SU-DHL-6 (cell line): Measurements from ENCODE around the gene ZNF74.

Experiments used
- H2AFZ ChIP-seq: fragments of 200-600 bp; sonication (generic); 2 replicates; pipeline ENCODE4 v1.6.1; 2014; ENCODE audit warnings: low read depth, mild to moderate bottlenecking, moderate library complexity, mixed read lengths, antibody characterized with exemption, low read length; ENCODE audit not compliant: severe bottlenecking
- H3F3A ChIP-seq: fragments of 200-600 bp; shearing (Covaris generic); 2 replicates; pipeline ENCODE4 v1.6.0; 2016; ENCODE audit warnings: antibody characterized with exemption, mild to moderate bottlenecking; ENCODE audit not compliant: insufficient read depth
- H3K27ac ChIP-seq: fragments of 200-600 bp; sonication (generic); 2 replicates; pipeline ENCODE4 v1.5.1; 2016; ENCODE audit warnings: low read depth, mild to moderate bottlenecking, low read length, moderate library complexity, mixed read lengths
- H3K27me3 ChIP-seq: fragments of 200-600 bp; sonication (generic), shearing (Covaris generic); 2 replicates; pipeline ENCODE4 v1.6.0; 2014; ENCODE audit warnings: mild to moderate bottlenecking, low read length
- H3K36me3 ChIP-seq: fragments of 200-600 bp; sonication (generic); 2 replicates; pipeline ENCODE4 v1.6.1; 2014; ENCODE audit warnings: mild to moderate bottlenecking, low read length, mixed read lengths
- H3K4me2 ChIP-seq: fragments of 300-600, 200-600 bp; shearing (Covaris generic), sonication (generic); 2 replicates; pipeline ENCODE4 v1.6.0; 2014; ENCODE audit warnings: low read length, low read depth, mild to moderate bottlenecking; ENCODE audit not compliant: poor library complexity, severe bottlenecking
- H3K4me3 ChIP-seq: fragments of 200-600 bp; sonication (generic); 2 replicates; pipeline ENCODE4 v1.5.1; 2014; ENCODE audit warnings: antibody characterized with exemption, low read length, mild to moderate bottlenecking, mixed read lengths; ENCODE audit not compliant: insufficient read depth, poor library complexity, severe bottlenecking
- H3K79me2 ChIP-seq: fragments of 200-600 bp; sonication (generic); 2 replicates; pipeline ENCODE4 v1.6.1; 2014; ENCODE audit warnings: mild to moderate bottlenecking, low read length, moderate library complexity; ENCODE audit not compliant: insufficient read depth
- H3K9ac ChIP-seq: fragments of 200-600 bp; sonication (generic); 2 replicates; pipeline ENCODE4 v1.7.0; 2014; ENCODE audit warnings: mild to moderate bottlenecking, low read length
- H3K9me2 ChIP-seq: fragments of 200-600 bp; sonication (generic); replicated peaks from 2 replicates; pipeline ENCODE4 v1.6.1; 2014; ENCODE audit warnings: low read length; ENCODE audit not compliant: insufficient read depth
- H3K9me3 ChIP-seq: fragments of 200-600 bp; sonication (generic); 2 replicates; pipeline ENCODE4 v1.6.1; 2014; ENCODE audit warnings: low read length, mixed read lengths; ENCODE audit not compliant: insufficient read depth
- H4K20me1 ChIP-seq: fragments of 200-600 bp; sonication (generic); 2 replicates; pipeline ENCODE4 v1.6.1; 2014; ENCODE audit warnings: low read depth, mild to moderate bottlenecking, antibody characterized with exemption, low read length, moderate library complexity, mixed read lengths
- CTCF ChIP-seq: fragments of 200-600 bp; sonication (generic); IDR thresholded peaks from one replicate; pipeline ENCODE4 v1.5.1; 2017; ENCODE audit warnings: antibody characterized with exemption, mild to moderate bottlenecking, low read length, moderate library complexity; ENCODE audit not compliant: insufficient read depth, poor library complexity, severe bottlenecking
- EZH2phosphoT487 ChIP-seq: fragments of 200-600 bp; sonication (generic), shearing (Covaris generic); conservative IDR thresholded peaks from 2 replicates; pipeline ENCODE4 v1.6.1; 2018; ENCODE audit warnings: mild to moderate bottlenecking, antibody characterized with exemption, low read length, moderate library complexity, mixed read lengths

Gene ZNF74

GRCh38 chr22:20384171-20384570 is 9.8 kb upstream of the ZNF74 start:
- Histone ChIP-seq H3K9ac (no peak overlapping the region), H4K20me1 (no peaks in the 10 kb centered on the region), H3K79me2 (no peaks in the 10 kb centered on the region), H2AFZ (no peak overlapping the region), H3K4me3 (no peak overlapping the region), H3K9me3 (no peaks in the 10 kb centered on the region), H3K9me2 (no peaks in the 10 kb centered on the region), H3K4me2 (no peak overlapping the region), H3K27ac (no peak overlapping the region), H3K36me3 (no peaks in the 10 kb centered on the region), H3F3A (no peaks in the 10 kb centered on the region), H3K27me3 (no peaks in the 10 kb centered on the region)
- TF ChIP-seq CTCF (no peak), EZH2phosphoT487 (no peak)

- no peak overlapping the region for H3K4me3 ChIP-seq
- H3K79me2 ChIP-seq, result no peaks in the 10 kb centered on the region
- no peaks in the 10 kb centered on the region for H3K9me3 ChIP-seq
- H3K9me2 ChIP-seq, result no peaks in the 10 kb centered on the region
- H3F3A ChIP-seq, result no peaks in the 10 kb centered on the region
- H3K9ac ChIP-seq, result no peak overlapping the region
- H4K20me1 ChIP-seq, result no peaks in the 10 kb centered on the region
- no peak overlapping the region for H3K4me2 ChIP-seq
- TF ChIP-seq EZH2phosphoT487 (no peak), CTCF (no peak)
- no peaks in the 10 kb centered on the region for H3K36me3 ChIP-seq
- no peak overlapping the region for H2AFZ ChIP-seq
- no peaks in the 10 kb centered on the region for H3K27me3 ChIP-seq
- no peak overlapping the region for H3K27ac ChIP-seq
Observed at GRCh38 chr22:20384865-20385264, 9.1 kb upstream of the ZNF74 start.

GRCh38 chr22:20386336-20386735 is 7.6 kb upstream of the ZNF74 start:
- H2AFZ ChIP-seq, result no peak overlapping the region
- H3K79me2 ChIP-seq, result no peaks in the 10 kb centered on the region
- no peaks in the 10 kb centered on the region for H3K27me3 ChIP-seq
- no peak overlapping the region for H3K4me3 ChIP-seq
- H4K20me1 ChIP-seq, result no peaks in the 10 kb centered on the region
- H3K4me2 ChIP-seq, result no peak overlapping the region
- no peaks in the 10 kb centered on the region for H3K36me3 ChIP-seq
- no peak overlapping the region for H3K27ac ChIP-seq
- H3K9ac ChIP-seq, result no peak overlapping the region
- no peaks in the 10 kb centered on the region for H3K9me2 ChIP-seq
- TF ChIP-seq EZH2phosphoT487 (no peak), CTCF (no peak)
- no peaks in the 10 kb centered on the region for H3K9me3 ChIP-seq
- H3F3A ChIP-seq, result no peaks in the 10 kb centered on the region
